Activated CD4-positive, alpha-beta T cell treated with anti-CD3 and anti-CD28 coated beads, Interleukin-2, amount 50 U/mL, for 24 hours (primary cell): ENCODE data around the gene S100B.
"Not testable (repeated sequence)": the region's sequence is repeated elsewhere in the genome, so short reads cannot be mapped to it uniquely, and the experiment has no call there.

ENCODE experiments used
- DNase-seq, 2 donors: peaks; one replicate each; pipeline ENCODE4 v3.0.0-alpha.2; 2020; ENCODE audit warnings: low read depth in 1 of 2, low spot score in 1 of 2

The S100B gene

DNA sequence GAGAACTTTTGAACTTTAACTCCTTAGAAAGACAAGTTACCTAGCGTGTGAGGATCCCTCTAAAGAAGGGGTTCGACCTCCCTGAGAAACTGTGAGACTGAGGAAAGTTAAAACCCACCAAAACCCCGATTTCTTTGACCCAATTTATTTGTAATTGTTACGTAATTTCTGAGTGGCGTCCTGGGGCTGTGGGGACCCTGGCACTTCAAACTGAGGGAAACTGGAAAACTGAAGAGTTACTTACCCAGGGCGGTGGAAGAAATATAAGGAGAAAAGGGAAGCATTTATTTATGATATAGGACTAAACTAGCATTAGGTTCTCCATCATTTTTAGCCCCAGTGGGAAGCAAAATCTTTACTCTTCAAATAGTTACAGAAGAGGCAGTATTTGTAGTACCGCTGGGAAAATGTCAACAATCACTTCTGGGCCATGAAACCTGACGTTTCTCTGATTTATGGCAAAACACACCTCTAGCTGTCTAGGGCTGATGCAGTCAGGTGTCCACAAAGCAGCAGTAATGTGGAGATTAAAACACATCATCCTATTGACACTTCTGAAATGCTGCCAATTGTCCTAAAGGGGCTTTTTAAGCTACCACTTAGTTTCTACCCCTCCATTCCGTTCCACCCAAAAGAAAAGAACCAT, 430 bp downstream of the S100B start:
- no peak for DNase-seq

DNA sequence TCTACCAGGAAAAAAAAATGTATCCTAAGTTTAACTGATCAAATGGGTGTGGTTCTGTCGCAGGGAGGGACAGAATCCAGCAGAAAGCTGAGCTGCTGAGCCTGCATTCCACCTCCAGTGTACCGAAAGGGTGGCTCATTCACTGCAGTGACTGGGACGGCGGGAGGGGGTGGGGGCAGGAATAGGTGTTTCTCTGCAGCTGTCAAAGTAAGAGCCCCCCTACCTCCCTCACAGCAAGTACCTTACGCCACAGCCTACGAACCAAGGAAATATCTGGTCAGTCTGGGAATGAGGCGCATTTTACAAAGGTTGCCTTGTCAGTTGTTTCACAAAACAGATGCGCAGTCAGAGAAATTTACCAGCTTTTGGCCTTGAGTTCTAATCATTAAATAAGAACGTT, 1.7 kb downstream of the S100B start:
- no peak for DNase-seq

DNA sequence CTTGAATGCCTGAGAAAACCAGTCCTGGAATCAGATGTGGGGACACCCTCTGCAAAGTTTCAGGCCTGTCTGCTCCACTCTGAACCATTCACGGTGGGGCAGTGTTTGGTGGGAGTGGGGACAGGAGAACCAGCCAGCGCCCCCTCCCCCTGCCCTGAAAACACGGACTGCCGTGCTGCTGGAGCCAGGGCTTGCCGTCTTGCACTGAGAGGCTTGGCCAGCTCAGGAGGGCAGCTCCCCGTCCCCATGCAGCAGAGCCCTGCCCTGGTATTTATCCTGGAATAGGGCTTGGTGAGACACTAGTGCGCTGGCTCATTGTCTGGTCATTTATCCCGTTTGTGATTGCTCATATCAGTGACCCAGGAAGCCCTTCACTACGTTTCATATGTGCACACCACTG, 3.9 kb downstream of the S100B start:
- no peak for DNase-seq

DNA sequence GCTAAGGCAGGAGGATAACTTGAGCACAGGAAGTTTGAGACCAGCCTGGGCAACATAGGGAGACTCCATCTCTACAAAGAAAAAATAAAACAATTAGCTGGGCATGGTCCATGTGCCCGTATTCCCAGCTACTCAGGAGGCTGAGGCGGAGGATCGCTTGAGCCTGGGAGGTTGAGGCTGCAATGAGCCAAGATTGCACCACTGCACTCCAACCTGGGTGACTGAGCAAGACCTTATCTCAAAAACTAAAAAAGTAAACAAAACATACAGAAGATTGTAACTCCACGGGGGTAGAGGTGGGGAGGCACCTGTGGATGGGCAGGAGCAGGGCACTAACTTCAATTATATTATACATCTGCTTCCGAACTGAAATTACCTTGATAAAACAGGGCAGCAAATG, 4.6 kb downstream of the S100B start:
- no peak for DNase-seq

DNA sequence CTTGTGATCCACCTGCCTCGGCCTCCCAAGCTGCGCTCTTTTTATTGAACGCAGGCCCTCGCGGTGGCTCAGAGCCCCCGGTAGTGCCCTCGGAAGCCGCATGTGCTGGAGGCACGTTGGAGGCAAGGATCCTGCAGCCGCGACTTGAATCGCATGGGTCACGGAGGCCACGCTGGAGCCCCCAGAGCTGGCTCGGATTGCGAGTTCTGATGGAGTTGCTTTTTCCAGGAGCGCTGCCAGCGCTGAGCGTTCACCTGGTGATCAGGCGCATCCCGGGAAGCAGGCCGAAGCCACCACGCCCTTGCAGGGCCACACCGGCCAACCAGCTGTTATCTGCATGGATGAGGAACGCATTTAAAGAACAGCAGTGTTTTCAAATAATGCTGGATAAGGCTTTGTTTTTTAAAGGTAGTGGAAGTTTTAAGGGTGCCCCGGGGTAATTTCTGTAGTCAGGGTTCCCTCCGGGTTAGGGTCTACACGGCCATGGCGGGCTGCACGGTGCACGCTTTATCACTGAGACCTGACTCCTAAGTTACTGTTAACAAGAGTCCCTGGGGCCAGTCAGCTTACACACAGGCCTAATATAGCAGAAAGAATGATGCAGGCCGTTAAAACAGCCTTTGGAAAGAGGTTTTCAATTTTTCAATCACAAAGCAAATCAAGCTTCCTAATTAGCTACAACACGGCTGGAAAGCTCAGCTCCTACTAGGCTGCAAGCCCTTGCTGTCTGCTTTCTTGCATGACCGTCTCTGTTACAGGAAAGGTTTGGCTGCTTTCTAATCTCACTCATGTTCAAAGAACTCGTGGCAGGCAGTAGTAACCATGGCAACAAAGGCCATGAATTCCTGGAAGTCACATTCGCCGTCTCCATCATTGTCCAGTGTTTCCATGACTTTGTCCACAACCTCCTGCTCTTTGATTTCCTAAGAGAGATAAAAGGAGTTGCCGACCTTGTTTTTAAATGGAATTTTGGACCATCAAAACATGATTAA, 6.0 kb downstream of the S100B start:
- no peak for DNase-seq

DNA sequence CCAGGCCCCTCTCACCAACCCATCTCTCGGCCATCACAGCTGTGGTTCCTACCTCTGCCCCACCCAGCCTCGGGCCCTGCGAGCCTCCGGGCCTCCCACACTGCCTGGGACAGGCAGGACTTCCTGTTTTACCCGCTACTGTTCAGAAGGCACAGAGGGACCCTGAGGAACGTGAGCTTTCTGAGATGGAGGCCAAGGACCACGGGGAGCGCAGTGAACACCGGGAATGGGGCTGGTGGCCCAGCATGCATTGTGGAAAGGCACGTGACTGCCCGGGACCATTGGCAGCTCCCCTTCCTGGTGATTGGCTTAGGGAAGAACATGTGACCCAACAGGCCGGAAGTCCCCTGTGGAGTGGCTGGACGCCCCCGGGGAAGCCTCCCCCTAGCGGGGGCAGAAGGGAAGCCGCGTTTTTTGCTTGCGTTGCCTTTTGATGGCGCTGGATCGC, 7.0 kb downstream of the S100B start:
- DNase-seq, result no peak

DNA sequence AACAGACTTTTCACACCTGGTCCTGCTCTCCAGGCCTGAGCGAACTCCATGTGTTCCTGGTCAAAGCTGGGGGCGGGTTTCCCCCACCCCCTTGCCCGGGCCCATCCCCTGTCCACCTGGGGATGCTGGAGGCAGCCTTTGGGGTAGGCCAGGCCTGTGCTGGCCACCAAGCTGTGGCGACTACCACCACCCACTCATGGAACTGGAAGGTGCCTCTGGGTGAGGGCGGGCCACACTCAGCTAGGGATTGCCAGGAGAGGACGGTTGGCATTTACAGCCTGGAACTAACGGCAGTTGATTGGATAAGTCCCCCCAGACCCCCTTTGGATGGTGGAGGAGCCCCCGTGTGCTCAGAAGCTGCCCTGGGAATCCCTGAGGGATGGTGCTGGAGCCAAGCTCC, 7.9 kb downstream of the S100B start:
- no peak for DNase-seq

DNA sequence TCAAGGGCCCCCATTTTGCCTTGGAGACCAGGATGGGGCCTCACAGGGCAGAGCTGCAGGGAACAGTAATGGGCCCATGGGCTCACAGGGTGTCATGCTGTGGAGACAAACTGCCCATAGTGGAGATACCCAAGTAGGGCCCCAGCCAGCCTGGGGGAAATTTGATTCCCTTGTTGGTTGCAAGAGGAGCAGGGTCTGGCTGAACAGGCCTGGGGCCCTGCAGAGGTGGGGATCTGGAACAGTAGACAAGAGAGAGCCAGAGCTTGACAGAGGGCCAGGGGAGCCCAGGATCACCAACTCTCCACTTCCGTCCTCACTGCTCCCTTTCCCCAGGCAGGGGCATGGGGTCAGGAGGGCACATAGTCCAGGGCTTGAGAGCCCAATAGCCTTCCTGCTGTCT, 8.7 kb downstream of the S100B start:
- no peak for DNase-seq

DNA sequence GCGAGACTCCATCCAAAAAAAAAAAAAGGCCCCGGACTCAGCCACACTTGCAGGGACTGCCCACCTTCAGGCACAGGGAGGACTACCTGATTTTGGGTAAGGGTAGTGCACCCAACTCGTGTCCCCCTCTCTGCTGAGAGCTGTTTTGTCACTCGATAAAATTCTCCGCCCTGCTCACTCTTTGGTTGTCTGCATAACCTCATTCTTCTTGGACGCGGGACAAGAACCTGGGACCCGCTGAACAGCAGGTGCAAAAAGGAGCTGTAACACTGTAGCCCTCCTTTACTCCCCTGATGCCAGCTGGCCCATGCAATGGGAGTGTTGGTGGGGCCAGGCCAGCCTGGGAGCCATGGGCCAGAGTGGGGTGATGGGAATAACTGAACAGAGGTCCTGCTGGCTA, 10.6 kb downstream of the S100B start:
- no peak for DNase-seq

DNA sequence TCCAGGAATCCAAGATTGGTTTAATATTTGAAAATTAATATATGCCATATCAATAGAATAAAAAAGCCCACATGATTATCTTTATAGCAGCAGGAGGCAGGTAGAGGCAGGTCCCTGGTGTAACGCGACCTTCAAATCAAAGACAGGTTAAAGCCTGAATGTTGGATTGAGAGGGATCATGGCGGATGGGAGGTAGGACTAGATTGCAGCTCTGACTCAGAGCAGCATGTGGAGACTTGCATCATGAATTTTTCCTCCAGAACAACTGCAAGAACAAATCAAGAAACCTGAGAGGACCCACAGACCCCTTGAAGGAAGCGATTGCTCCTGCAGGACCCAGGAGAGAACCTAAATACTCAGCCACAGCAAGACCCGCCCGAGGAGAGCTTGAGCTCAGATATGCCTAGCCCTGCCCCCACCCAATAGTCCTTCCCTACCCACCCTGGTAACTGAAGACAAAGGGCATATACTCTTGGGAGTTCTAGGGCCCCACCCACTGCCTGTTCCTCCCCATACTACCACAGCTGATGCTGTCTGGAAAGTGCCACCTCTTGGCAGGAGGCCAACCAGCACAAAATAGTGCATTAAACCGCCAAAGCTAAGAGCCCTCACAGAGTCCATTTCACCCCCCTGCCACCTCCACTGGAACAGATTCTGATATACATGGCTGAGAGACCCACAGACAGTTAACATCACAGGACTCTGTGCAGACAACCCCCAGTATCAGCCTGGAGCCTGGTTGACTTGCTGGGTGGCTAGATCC, 19.5 kb downstream of the S100B start:
- DNase-seq, result no peak

DNA sequence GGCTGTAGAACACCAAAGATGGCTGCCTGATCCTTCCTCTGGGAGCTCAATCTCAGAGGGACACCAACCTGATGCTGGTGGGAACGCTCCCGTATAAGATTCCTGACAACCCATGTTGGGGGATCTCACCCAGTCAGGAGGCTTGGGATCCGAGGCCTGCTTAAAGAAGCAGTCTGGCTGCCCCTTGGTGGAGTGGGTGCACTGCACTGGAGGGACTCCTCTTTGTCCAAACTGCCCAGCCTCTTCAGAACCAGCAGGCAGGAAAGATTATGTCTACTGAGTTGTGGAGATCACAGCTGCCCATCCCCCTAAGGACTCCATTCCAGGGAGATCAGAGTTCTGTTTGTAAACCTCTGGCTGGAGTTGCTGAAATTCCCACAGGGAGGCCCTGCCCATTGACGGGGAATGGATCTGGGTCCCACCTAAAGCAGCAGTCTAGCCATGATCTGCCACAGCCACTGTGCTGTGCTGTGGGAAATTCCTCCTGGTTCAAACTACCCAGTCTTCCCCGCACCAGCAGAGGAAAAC, 23.0 kb downstream of the S100B start:
- no peak for DNase-seq

DNA sequence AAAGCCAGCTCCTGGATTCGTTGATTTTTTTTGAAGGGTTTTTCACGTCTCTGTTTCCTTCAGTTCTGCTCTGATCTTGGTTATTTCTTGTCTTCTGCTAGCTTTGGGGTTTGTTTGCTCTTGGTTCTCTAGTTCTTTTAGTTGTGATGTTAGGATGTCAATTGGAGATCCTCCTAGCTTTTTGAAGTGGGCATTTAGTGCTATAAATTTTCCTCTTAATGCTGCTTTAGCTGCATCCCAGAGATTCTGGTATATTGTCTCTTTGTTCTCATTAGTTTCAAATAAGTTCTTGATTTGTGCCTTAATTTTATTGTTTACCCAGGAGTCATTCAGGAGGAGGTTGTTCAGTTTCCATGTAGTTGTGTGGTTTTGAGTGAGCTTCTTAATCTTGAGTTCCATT, 25.5 kb downstream of the S100B start:
- not testable (repeated sequence) for DNase-seq

DNA sequence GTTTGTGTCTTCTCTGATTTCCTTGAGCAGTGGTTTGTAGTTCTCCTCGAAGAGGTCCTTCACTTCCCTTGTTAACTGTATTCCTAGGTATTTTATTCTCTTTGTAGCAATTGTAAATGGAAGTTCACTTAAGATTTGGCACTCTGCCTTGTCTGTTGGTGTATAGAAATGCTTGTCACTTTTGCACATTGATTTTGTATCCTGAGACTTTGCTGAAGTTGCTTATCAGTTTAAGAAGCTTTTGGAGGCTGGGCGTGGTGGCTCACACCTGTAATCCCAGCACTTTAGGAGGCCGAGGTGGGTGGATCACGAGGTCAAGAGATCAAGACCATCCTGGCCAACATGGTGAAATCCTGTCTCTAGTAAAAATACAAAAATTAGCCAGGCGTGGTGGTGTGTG, 27.1 kb downstream of the S100B start:
- not testable (repeated sequence) for DNase-seq

DNA sequence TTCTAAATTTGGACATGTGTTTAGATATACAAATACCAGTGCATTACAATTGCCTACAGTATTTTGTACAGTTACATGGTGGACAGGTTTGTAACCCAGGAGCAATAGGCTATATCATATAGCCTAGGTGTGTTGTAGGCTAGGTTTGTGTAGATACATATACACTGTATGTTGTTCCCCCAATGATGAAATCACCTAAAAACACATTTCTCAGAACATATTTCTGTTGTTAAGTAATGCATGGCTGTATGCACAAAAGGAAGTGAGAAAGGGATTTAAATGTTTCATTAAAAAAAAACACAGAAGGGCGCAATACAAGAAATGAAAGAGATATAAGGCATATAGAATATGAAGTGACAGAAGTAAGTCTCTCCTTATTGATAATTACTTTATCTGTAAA, 32.0 kb downstream of the S100B start:
- no peak for DNase-seq

DNA sequence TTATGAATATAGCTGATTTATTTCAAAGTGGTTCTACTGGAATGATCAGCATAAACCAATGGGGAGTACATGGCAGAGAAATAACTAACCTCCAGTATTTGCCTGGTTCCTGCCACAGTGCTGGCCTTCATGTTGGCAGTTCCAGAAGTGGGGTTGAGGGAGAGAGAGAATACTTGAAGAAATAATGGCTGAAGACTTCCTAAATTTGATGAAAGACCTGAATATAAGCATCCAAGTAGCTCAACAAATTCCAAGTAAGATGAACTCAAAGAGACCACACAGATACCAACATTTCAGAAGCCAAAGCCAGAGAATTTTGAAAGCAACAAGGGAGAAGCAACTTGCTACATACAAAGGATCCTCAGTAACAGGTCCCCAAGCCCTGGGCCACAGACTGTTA, 34.3 kb downstream of the S100B start:
- no peak for DNase-seq

DNA sequence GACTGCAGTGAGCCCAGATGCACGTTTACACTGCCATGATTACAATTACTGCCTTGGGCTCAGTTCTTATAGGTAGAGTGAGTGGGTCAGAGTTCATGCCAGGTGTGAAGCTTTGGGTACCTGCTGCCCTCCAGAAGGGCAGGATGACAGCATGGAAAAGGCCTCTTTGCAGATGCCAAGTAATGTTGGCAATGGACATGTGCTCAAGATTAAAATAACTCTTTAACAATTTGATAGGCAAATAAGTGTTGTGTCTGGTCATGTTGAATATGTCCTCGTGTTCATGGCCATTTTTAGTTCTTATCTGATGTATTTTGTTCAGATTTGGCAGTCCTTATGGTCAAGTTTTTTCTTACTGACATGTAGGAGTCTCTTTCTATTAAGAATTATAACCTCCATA, 34.8 kb downstream of the S100B start:
- no peak for DNase-seq

DNA sequence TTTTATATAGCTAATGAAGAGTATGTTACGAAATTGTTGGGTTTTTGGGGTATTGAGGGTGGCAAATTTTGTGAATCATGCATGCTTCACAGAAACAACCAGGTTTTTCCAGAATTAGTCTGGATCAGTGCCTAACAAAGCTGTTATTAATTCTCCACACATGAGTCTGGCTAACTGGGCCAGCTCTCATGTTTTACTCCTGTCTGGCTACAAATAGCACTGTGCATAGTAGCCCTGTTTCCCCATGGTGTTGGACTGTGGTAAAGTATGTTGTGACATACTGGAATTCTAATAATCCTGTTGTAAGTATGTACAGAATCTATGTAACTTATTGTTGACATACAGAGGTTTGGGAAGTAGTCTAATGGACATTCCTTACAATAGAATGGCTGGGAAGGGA, 35.8 kb downstream of the S100B start:
- DNase-seq, result no peak

DNA sequence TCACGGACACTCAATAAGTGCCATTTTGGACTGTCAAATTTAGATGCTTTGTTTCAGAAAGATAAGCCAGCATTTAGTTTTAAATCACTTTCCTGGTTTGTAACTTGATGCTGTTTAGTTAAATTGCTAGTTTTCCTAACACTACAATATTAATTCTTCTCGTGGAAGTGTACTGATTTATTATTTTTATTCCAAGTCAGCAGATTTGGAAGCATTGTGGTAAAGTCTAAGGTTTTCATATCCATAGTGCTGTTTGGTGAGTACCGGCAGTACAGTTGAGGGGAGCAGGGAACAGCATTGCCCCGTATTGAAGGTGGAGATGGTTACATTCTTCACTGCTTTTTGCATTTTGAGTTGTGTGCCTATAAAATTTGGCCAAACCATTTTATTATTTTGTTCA, 36.3 kb downstream of the S100B start:
- no peak for DNase-seq

DNA sequence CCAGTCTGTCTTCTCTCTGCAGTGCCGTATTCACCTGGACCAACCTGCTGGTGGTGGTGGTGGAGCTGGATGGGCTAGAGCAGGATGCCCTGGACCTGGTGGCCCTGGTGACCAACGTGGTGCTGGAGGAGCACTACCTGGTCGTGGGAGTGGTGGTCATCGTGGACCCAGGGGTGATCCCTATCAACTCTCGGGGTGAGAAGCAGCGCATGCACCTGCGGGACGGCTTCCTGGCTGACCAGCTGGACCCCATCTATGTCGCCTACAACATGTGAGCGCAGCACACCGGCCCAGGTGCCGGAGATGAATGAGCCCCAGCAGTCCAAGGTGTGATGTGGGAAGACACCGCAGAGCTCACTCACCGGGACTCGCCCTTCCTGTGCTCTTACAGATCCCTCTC, 37.5 kb downstream of the S100B start:
- no peak for DNase-seq

DNA sequence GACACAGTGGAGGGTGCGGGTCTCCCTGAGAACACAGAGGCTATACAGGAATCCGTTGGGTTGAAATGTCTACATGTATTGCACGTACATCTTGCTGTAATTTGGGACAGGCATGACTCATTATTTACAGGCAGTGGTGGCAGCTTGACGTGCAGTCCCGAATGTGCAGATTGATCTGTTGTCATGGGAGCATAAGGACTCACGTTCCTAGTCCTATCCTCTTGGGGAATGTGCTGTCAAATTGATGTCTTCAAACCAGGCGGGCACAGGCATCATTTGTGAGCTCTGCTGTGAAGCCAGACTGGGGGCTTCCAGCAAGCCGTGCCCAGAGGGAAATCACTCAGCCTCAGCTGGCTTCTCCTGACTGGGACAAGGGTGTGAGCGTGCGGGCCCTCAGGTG, 40.5 kb downstream of the S100B start:
- DNase-seq, result no peak

DNA sequence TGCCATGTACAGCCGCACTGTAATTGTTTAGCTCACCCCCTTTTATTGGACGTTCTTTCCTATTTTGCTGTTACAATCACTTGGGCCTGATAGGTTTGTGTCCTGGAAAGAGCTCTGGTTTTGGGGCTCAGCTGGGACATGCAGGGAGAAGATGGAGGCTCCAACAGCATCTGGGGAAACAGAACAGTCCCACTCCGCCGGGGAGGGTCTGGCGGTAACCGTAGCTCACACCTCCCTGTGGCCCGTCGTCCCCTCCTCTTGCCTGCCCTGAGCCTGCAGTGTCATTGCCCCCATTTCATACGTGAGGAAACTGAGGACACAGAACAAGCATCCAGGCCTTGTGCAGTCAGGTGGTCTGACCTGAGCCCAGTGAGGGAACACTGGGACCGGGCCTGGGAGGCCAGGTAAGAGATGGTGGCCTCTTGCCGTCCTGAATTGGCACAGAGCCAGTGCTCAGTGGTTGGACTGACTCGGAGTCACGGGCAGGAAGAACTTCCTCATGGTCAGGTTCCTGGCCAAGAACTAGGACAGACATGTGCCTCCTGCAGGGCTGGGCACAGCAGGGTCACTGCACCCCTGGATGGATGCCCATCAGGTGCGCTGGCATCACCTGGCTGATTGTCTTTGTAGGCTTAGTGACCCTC, 41.8 kb downstream of the S100B start:
- DNase-seq, result no peak
